Activated CD4-positive, alpha-beta T cell treated with anti-CD3 and anti-CD28 coated beads for 1 hour (primary cell): ENCODE data around the gene RBCK1.
"Not testable (repeated sequence)": the region's sequence is repeated elsewhere in the genome, so short reads cannot be mapped to it uniquely, and the experiment has no call there.

ENCODE experiments used
- DNase-seq: peaks from one replicate; pipeline ENCODE4 v3.0.0-alpha.2; 2020

RBCK1 gene

DNA sequence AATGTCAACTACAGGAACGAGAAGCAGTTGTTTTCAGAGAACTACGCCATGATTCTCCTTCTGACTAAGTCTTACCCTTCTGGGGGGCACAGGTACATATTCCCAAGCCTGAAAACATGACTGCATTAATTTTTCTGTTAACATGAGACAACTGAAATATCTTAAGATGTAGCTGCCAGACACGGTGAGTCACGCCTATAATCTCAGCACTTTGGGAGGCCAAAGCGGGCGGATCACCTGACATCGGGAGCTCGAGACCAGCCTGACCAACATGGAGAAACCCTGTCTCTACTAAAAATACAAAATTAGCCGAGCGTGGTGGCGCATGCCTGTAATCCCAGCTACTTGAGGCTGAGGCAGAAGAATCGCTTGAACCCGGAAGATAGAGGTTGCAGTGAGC, 32.5 kb downstream of the RBCK1 start:
- DNase-seq: no peak

DNA sequence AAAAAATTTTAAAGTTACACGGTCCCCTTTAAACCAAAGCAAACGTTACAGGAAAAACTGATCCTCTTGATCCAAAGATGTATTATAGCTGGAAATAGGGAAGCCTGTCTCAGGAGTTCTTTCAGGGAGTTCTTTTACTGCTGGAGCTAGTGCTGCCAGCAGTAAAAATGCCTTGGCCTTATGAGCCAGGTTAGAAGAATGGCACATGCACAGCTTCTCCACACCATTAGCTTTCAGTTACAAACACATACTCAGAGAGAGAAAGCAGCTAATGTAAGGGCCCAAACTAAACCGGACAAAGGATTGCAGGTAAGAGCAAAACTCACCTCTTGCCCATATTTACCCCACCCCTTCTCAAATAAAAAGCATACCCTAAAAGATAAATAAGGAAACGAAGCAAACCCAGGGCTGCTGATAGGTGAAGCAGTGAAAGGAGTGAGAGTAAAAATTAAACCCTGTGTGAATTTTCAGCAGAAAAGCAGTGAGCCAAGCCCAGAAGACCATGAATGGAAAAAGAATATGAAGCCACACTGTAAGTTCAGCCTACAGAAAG, 35.2 kb downstream of the RBCK1 start:
- DNase-seq: no peak

DNA sequence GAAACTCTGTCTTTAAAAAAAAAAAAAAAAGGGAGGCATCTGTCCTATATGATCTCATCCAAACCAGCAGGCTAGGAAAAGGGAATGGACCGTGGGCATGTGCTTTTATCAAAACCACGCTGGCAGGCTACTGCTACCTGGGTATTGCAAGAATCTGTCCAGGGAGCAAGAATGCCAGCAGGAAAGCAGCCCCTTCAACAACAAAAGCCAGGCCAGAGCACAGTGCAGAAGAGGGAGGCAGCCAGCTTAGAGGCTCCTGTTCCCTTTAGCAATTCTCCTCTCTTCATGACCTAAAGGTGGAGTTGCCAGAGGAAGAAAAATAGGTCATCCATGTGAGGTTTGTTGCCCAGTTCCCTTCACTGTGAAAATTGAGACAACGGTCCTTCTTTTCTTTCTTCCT, 36.0 kb downstream of the RBCK1 start:
- DNase-seq: no peak

DNA sequence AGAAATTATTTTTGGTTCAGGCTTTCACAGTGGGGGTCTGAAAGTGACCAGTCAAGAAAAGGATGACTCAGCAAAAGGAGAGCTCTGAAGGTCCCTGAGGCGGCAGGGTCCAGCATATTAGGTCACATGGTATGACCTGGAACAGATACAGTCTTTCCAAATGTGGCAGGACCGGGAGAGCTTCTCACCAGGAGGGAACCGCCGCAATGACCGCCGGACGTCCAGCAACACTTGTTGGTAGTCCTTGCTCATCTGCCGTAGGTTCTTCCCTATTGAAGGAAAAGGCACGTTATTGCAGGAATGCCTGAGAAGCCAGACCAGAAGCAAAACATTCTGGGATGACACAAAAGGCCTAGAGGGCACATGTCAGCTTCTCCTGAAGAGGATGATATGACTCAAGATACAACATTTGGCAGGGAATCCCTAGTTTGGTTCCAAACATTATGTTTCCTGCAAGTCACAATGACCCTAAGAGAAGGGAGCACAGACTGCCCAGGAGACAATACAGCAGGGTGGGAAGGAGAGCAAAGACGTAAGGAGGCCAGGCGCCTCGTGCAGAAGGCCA, 36.8 kb downstream of the RBCK1 start:
- no peak for DNase-seq

DNA sequence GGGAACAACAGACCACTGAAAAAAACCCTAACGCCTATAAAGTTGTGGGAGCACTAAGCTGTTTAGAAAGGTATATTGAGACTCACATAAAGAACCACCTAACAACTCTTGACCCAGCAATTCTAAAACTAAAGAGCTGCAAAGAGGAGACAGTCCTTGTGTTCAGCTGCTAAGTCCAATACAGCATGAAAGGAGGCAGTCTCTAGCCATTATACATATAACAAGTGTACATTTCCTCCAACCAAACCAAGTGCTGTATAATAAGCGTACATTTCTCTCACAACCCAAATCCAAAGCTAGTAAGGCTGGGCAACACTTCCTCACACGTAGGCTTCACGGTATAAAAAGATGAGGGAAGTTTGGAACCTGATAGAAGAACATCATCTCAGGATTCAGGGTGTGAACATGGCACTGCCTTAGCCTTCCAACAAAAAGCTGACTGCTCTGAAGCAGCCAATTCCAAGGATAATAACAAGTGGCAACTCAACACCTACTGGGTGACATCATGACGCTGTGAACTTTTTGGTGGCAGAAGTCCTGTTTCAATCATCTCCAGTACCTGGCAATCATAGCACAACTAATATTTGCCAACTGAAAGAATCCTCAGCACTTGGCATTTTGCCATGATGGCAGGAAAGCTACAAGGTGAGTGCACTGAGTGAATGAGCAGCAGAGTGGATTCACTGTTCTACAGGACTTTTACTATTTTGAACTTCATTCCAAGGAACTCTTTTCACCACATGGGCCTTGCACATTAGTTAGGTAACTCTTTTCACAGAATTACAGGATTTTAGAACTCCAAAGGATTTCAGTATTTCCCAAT, 37.6 kb downstream of the RBCK1 start:
- no peak for DNase-seq

DNA sequence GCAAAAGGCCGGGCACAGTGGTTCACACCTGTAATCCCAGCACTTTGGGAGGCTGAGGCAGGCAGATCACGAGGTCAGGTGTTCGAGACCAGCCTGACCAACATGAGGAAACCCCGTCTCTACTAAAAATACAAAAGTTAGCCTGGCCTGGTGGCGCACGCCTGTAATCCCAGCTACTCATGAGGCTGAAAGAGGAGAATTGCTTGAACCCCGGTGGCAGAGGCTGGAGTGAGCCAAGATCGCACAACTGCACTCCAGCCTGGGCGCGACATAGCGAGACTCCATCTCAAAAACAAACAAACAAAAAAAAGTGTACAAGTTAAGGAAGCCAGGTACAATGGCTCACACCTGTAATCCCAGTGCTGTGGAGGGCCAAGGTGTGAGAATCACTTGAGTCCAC, 43.9 kb downstream of the RBCK1 start:
- not testable (repeated sequence) for DNase-seq

DNA sequence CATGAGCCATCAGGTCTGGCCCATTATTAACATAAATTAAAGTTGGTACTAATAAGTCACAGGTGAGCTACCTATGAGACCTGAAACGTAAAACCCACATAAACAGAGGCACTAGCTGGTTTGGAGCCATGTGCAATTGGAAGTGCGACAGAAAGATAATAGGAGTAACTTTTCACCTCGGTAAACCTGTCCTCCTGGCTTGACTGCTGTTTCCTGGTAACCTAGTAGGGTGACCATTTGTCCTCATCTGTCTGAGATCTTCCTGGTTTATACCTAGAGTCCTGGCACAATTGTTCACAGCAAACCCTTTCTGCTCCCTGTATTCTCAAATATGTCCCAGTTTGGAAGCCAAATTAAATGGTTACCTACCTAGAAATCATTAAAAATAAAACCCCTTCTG, 46.9 kb downstream of the RBCK1 start:
- no peak for DNase-seq

DNA sequence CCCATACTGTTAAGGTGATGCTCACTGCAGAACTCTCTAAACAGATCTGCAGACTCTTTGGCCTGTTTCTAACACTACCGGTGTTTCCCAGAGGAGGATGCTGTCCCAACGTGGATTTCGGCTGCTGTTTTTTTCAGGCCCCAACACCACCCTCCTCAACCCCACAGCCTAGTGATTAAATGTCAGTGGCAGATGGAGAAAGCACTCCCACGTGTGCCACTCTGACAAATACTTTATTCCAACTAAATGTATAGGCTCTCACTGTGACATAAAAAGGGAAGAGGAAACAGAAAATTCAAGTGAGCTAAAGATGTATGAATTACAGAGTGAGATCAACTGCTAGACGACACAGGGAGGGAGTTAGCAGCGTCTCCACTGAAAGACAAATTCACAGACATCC, 50.7 kb downstream of the RBCK1 start:
- DNase-seq: no peak

DNA sequence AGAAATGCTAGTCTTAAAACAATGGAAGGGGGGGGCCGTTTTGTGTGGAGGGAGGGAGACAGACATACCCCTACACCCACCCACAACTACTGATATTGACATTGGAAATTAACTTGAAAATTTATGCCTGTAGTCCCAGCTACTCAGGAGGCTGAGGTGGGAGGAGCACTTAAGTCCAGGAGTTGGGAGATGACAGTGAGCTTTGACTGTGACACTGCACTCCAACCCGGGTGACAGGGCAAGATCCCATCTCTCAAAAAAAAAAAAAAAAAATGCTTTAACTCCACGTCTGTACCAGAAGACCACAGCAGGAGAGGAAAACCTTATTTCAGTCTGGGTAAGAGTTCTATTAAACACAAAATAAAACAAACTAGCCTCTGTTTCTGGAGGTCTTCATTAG, 52.1 kb downstream of the RBCK1 start:
- DNase-seq: no peak

DNA sequence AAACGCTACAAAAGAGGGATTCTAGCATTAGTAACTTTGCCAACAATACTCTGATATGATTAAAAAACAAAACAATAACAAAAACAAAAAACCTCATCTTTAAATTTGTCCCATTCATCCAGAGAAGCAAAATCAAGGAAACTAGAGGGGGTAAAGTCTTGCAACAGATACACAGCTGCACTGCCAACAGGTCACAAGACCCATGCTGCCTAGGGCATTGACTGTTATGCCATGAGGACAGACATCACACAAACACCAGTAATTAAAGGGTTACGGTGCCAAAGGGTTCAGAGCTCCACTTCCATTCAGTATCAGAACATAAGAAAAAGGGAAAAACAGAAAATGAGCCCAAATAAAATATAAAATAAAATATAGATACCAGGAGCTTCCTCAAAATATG, 52.6 kb downstream of the RBCK1 start:
- DNase-seq: no peak

DNA sequence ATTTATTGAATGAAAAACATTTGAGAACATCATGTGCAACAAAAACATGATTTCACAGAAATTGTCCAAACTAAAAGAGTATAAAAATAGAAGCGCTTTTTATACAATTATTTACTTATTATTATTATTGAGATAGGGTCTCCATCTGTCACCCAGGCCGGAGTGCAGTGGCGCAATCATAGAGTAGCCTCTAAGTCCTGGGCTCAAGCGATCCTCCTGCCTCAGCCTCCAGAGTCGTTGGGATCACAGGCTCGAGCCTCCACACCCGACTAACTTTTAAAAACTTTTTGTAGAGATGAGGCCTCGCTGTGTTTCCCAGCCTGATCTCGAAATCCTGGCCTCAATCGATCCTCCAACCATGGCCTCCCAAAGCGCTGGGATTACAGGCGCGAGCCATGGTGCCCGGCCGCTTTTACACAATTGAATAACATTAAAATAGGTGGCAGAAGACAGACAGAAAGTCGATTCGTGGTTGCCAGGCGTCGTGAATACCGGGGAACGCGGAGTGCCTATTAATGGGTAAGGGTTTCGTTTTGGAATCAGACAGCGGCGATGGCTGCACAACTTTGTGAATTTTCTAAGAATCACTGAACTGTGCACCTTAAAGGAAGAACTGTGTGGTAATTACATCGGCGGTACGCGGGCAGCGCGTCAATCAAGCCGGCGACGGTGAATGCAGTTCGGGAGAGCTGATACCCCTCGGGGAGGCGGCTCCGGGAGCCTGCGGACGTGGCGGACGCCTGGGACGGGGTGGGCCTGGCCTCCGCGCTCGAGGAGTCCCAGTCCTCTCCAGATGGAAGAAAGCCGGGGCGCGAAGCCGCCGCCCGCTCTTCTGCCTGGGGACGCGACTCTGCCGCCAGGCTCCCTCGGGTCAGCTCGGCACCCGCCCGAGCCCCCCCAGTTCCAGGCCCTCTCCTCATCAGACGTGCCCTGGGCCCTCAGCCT, 53.4 kb downstream of the RBCK1 start:
- DNase-seq: peak; percentile 32

DNA sequence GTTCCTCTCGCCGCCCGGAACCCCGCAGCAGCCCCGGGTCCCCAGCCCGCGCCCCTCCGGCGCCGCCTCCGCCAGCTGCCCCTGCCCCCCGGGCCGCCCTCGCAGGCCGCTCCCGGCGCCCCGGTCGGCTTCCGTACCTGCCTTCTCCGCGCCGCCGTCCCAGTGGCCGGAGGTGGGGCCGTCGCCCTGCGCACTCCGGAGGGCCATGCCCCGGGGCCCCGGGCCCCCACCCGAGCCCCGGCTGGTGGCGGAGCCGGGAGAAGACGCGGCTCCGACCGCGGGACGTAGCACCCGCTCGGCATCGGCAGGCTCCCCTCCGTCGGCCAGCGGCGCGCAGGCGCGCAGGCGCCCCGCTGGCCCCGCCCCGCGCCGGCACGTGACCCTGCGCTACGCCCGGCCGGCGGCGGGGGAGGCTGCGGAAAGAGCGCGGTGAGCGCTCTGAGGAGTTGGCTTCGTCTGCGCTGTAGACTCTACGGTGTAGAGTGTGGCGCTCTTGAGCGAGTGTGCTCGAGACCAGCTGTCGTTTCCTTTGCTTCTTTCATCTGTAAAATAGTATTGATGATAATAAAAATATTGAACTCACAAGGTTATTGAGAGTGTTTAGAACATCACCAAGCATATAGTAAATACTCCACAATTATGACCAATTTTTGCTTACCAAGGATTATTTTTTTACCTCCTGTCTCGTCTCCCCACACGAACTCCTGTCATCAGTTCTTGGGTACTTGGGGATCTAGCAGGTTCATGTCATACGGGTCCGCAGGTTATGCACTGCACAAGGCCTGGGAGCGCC, 54.3 kb downstream of the RBCK1 start, which contains the start of gene TBC1D20:
Gene TBC1D20, minus strand, starts transcription at position 335 of the 793 bp plus-strand sequence. Its CDS starts 128 bp downstream, at position 207.
- DNase-seq: peak; percentile 80

DNA sequence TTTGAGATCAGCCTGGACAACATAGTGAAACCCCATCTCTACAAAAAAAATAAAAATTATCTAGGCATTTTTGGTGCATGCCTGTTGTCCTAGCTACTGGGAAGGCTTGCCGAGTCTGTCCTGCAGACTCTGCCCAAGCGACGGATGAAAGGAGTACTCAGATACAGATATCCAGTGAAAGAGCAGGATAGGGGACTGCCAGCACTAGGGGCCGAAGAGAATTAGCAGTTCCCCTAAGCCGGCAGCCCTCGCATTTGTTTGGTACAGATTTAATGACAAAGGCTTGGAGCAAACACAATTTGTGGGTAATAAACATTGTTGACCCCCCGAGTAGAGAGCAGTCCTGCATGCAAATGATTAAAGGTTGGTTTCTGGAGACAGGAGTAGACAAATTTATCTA, 59.7 kb downstream of the RBCK1 start:
- DNase-seq: no peak

DNA sequence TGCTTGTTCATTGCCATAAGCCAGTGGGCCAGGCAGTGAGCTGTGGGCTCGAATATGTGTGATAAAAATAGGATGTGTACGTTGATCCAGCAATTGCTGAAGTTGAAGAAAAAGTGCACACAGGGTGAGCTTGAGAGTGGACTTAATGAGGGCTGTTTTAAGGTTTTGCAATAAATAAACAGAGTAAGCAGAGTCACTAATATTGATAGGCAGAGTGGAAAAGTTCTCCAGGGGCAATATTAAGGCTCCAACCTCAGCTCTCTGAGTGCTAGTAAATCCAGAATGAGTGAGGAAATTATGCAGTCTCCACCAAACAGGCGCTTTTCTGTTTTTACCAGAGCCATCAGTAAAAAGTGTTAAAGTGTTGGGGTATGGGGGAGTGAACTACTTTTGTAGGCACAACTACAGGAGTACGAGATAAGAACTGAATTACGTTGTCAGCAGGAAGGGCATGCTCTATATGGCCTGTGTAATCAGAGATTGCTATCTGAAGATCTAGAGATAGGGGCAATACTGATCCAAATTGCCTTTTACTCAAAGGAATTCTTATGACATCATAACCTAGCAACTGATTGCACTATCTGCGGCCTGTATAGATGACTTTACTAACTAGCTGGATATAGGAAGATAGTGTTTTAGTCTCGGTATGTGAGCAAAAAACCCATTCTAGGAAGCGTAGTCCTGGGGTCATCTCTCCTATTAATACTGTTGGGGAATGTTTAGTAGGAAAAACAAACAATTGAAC, 61.8 kb downstream of the RBCK1 start:
- DNase-seq: no peak

DNA sequence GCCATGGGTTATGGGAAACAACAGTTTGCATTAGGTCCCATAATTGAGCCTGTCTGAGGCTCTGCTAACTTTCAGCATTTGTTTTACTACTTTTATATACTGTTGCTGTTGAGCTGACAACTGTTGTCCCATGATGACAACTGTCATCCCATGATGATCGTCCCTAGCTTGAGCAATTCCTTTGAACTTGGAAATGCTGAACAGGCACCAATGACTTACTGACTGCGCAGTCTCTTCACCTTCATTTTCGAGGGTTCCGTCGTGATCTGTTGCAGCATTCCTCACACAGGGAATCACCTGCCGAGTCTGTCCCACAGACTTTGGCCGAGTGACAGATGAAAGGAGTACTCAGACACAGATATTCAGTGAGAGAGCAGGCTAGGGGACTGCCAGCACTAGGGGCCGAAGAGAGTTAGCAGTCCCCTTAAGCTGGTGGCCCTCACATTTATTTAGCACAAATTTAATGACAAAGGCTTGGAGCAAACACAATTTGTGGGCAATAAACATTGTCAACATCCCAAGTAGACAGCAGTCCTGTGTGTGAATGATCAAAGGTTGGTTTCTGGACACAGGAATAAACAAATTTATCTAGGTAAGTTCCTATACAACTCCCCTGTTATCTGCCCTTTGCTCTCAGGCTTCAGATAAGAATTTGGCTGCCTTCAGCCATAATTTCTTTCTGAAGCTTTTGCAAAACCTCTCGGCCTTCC, 64.2 kb downstream of the RBCK1 start:
- no peak for DNase-seq

DNA sequence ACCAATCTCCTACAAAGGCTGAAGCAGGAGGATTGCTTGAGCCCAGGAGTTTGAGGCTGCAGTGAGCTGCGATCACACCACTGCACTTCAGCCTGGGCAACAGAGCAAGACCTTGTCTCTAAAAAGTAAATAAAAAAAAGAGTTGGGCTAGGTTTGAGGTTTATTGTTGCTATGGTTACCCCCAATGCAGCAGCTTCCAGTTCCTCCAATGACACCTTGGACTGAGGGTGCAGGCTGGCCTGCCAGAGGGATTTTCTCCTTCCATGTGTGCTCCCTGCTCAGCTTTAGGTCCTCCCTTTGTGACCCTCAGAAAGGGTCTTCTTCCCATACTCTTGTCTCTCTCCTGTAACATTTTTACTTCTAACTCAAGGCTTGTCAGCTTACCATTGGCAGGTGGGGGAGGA, 64.8 kb downstream of the RBCK1 start:
- no peak for DNase-seq

DNA sequence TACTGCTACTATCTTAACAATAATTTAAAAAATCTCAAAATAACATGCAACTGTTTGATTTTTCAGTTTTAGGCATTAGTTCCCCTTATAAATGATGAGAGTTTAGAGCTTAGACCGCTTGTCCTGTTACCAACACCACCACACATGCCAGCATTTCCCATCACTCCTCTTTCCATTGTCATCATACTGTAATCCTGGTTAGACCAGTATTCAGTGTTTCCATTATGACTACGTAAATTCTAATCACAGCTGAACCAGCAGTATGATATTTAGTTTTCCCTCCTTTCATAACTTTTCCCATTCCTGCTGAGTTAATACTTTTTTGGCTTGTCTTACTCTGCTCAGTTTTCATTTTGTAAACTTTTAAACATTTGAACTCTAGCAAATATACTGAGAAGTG, 66.5 kb downstream of the RBCK1 start:
- no peak for DNase-seq

DNA sequence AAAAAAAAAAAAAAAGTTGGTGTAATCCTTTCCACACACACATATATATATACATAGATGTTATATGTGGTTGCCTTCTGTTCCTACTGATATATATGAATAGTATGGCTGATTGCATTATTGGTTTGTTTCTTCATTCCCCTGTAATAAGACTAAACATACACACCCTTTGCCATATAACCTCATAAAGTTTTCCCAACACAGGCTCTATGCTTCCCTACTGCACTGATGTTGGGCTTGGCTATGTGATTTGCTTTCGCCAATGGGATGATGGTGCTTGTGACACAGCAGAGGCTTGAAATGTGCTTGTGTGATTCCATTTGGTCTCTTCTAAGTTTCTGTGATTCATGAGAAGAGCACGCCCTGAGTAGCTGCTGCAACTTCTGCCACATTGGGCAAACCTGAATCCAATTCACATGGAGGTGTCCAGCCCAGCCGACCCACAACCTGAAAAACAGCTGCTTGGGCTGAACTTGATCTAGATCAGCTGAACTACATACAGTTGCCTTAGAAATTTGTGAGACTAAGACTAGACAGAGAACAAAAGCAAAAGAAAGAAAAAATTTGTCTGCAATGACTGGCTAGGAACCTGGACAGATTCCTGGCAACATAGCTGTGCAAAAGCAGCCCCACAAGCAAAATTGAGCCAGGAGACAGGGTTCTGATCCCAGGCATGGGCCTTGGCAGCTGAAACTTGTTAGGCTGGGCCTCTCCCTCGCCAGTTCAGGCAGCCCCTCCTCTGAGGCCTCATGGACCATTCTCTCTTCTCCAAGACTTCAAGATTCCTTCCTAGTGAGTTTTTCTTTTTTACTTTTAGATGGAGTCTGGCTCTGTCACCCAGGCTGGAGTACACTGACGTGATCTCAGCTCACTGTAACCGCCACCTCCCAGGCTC, 67.6 kb downstream of the RBCK1 start:
- no peak for DNase-seq

DNA sequence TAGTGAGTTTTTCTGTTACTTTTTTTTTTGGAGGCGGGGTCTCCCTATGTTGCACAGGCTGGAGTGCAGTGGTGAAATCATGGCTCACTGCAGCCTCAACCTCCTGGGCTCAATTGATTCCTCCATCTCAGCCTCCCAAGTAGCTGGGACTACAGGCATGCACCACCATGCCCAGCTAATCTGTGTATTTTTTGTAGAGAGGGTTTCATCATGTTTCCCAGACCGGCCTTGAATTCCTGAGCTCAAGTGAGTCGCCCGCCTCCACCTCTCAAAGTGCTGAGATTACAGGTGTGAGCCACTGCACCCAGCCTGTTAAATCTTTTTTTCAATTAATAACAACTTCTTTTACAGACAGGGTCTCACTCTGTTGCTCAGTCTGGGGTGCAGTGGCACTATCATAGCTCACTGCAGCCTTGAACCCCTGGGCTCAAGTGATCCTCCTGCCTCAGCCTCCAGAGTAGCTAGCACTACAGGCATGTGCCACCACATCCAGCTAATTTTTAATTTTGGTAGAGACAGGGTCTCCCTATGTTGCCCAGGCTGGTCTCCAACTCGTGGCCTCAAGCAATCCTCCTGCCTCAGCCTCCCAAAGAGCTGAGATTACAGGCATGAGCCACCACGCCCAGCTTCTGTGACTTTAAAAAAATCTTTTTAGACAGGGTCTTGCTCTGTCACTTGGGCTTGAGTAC, 68.6 kb downstream of the RBCK1 start:
- DNase-seq: not testable (repeated sequence)
